ENCODE results near the gene SLC51A.

The SLC51A gene

DNA sequence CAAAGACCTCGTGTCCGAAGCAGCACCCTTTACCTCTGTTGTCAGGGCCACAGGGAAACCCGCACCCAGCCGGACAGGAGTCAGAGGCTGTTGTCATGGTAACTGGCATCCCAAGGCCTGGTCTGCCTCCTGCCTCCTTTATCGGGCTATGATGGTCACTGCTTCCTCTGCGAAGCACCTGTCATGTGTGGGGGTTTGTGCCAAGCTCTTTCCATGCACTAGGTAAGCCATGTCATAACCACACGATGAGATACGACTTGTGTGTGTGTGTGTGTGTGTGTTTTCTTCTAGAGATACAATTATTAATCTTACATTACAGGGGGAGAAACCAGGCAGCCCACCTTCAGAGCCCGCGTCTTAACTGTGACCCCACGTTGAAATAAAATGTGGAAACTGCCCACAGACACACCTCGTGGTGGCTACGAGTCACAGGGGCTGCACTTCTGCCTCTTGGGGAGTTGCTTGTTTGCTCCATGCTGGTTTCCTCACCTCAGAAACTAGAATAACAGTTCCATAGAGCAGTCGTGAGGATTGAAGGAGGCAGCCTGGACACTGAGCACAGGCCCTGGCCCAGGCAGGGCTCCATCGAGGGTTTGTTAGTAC is 23.1 kb upstream of the SLC51A start:
- Histone ChIP-seq H3K4me3 (ENCODE audit: low read depth, low read length, poor library complexity, severe bottlenecking) (no peak overlapping the region), H3K27ac (ENCODE audit: low read depth, low read length, poor library complexity, severe bottlenecking) (no peak overlapping the region), H3K36me3 (ENCODE audit: insufficient read depth, low read length) (no peaks in the 10 kb centered on the region), H4K20me1 (ENCODE audit: insufficient read depth, low read length) (no peaks in the 10 kb centered on the region), H3K9me3 (ENCODE audit: low read length) (no peaks in the 10 kb centered on the region), H3K9me2 (ENCODE audit: low read depth, low read length) (no peaks in the 10 kb centered on the region), H3K4me1 (ENCODE audit: insufficient read depth, low read length, severe bottlenecking) (peaks cover 8% of the 10 kb centered on the region), H3K79me2 (ENCODE audit: insufficient read depth, low read length) (no peaks in the 10 kb centered on the region), H3K27me3 (ENCODE audit: insufficient read depth, low read length) (0 out of 2 replicates have a peak, but pooled peaks cover 7% of the 10 kb centered on the region), H3K4me2 (ENCODE audit: low read length) (no peak overlapping the region), H3F3A (ENCODE audit: insufficient read depth, low read length) (no peaks in the 10 kb centered on the region), H3K9ac (ENCODE audit: low read length) (no peak overlapping the region), H2AFZ (ENCODE audit: low read length) (no peak overlapping the region)
- TF ChIP-seq, protein P1, sequence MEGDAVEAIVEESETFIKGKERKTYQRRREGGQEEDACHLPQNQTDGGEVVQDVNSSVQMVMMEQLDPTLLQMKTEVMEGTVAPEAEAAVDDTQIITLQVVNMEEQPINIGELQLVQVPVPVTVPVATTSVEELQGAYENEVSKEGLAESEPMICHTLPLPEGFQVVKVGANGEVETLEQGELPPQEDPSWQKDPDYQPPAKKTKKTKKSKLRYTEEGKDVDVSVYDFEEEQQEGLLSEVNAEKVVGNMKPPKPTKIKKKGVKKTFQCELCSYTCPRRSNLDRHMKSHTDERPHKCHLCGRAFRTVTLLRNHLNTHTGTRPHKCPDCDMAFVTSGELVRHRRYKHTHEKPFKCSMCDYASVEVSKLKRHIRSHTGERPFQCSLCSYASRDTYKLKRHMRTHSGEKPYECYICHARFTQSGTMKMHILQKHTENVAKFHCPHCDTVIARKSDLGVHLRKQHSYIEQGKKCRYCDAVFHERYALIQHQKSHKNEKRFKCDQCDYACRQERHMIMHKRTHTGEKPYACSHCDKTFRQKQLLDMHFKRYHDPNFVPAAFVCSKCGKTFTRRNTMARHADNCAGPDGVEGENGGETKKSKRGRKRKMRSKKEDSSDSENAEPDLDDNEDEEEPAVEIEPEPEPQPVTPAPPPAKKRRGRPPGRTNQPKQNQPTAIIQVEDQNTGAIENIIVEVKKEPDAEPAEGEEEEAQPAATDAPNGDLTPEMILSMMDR (IDR thresholded peaks at IDR 0.05; ENCODE audit: low read length): no peak
- no peak for TF ChIP-seq EZH2 (IDR thresholded peaks at IDR 0.05; ENCODE audit: borderline replicate concordance, low read length)

GRCh38 chr3:196193736-196194541 is 22.4 kb upstream of the SLC51A start:
- Histone ChIP-seq H3K36me3 (ENCODE audit: insufficient read depth, low read length) (no peaks in the 10 kb centered on the region), H3K9me2 (ENCODE audit: low read depth, low read length) (no peaks in the 10 kb centered on the region), H3K27me3 (ENCODE audit: insufficient read depth, low read length) (0 out of 2 replicates have a peak, but pooled peaks cover 7% of the 10 kb centered on the region), H3K4me1 (ENCODE audit: insufficient read depth, low read length, severe bottlenecking) (peaks cover 8% of the 10 kb centered on the region), H3K4me3 (ENCODE audit: low read depth, low read length, poor library complexity, severe bottlenecking) (no peak overlapping the region), H2AFZ (ENCODE audit: low read length) (no peak overlapping the region), H3K79me2 (ENCODE audit: insufficient read depth, low read length) (no peaks in the 10 kb centered on the region), H3K27ac (ENCODE audit: low read depth, low read length, poor library complexity, severe bottlenecking) (no peak overlapping the region), H3K9me3 (ENCODE audit: low read length) (no peaks in the 10 kb centered on the region), H3K4me2 (ENCODE audit: low read length) (no peak overlapping the region), H3K9ac (ENCODE audit: low read length) (no peak overlapping the region), H3F3A (ENCODE audit: insufficient read depth, low read length) (no peaks in the 10 kb centered on the region), H4K20me1 (ENCODE audit: insufficient read depth, low read length) (no peaks in the 10 kb centered on the region)
- TF ChIP-seq, protein P1 (IDR thresholded peaks at IDR 0.05; ENCODE audit: low read length): no peak
- TF ChIP-seq EZH2 (IDR thresholded peaks at IDR 0.05; ENCODE audit: borderline replicate concordance, low read length): no peak

- Histone ChIP-seq H3K4me1 (ENCODE audit: insufficient read depth, low read length, severe bottlenecking) (peaks cover 8% of the 10 kb centered on the region), H3K9me2 (ENCODE audit: low read depth, low read length) (no peaks in the 10 kb centered on the region), H3K27ac (ENCODE audit: low read depth, low read length, poor library complexity, severe bottlenecking) (no peak overlapping the region), H3K4me2 (ENCODE audit: low read length) (no peak overlapping the region), H2AFZ (ENCODE audit: low read length) (no peak overlapping the region), H3F3A (ENCODE audit: insufficient read depth, low read length) (no peaks in the 10 kb centered on the region), H3K79me2 (ENCODE audit: insufficient read depth, low read length) (no peaks in the 10 kb centered on the region), H4K20me1 (ENCODE audit: insufficient read depth, low read length) (no peaks in the 10 kb centered on the region), H3K36me3 (ENCODE audit: insufficient read depth, low read length) (no peaks in the 10 kb centered on the region), H3K4me3 (ENCODE audit: low read depth, low read length, poor library complexity, severe bottlenecking) (no peak overlapping the region), H3K27me3 (ENCODE audit: insufficient read depth, low read length) (0 out of 2 replicates have a peak, but pooled peaks cover 7% of the 10 kb centered on the region), H3K9me3 (ENCODE audit: low read length) (no peaks in the 10 kb centered on the region), H3K9ac (ENCODE audit: low read length) (no peak overlapping the region)
- TF ChIP-seq, protein P1 (IDR thresholded peaks at IDR 0.05; ENCODE audit: low read length): no peak
- TF ChIP-seq EZH2 (IDR thresholded peaks at IDR 0.05; ENCODE audit: borderline replicate concordance, low read length): no peak
Observed at GRCh38 chr3:196194542-196194915, 21.8 kb upstream of the SLC51A start.

All from OCI-LY1 (cell line).